OCI-LY3 (cell line): ENCODE results near the gene GABRB3.

ENCODE experiments used
- H2AFZ ChIP-seq: fragments of 200-600, 300-600 bp; shearing (Covaris generic); 2 replicates; pipeline ENCODE4 v1.6.0; 2014; ENCODE audit warnings: antibody characterized with exemption, low read depth, low read length
- H3K27ac ChIP-seq: fragments of 200-600, 300-600 bp; sonication (generic); 2 replicates; pipeline ENCODE4 v1.5.1; 2014; ENCODE audit warnings: mild to moderate bottlenecking, low read length, moderate library complexity, mixed read lengths
- H3K27me3 ChIP-seq: fragments of 200-600, 300-600 bp; sonication (generic); 2 replicates; pipeline ENCODE4 v1.6.1; 2014; ENCODE audit warnings: low read depth, low read length, mixed read lengths
- H3K36me3 ChIP-seq: fragments of 200-600, 300-600 bp; sonication (generic); replicated peaks from 2 replicates; pipeline ENCODE3; 2014; ENCODE audit warnings: low read depth, low read length, mixed read lengths
- H3K4me1 ChIP-seq: fragments of 300-600, 200-600 bp; sonication (generic); 2 replicates; pipeline ENCODE4 v1.6.1; 2014; ENCODE audit warnings: low read length, mixed read lengths
- H3K4me2 ChIP-seq: fragments of 200-600, 300-600 bp; sonication (generic); 2 replicates; pipeline ENCODE4 v1.6.1; 2014; ENCODE audit warnings: low read length, mixed read lengths
- H3K4me3 ChIP-seq: fragments of 300-600, 200-600 bp; sonication (generic); 2 replicates; pipeline ENCODE4 v1.5.1; 2014; ENCODE audit warnings: antibody characterized with exemption, mild to moderate bottlenecking, low read length, moderate library complexity
- H3K79me2 ChIP-seq: fragments of 300-600, 200-600 bp; shearing (Covaris generic); 2 replicates; pipeline ENCODE4 v1.6.1; 2014; ENCODE audit warnings: mild to moderate bottlenecking, low read length, mixed read lengths
- H3K9ac ChIP-seq: fragments of 300-600, 200-600 bp; shearing (Covaris generic); 2 replicates; pipeline ENCODE4 v1.6.0; 2014; ENCODE audit warnings: mild to moderate bottlenecking, low read length, moderate library complexity
- H3K9me3 ChIP-seq: fragments of 200-600, 300-600 bp; shearing (Covaris generic); 2 replicates; pipeline ENCODE4 v1.6.1; 2014; ENCODE audit warnings: low read length, mixed read lengths; ENCODE audit not compliant: insufficient read depth
- H4K20me1 ChIP-seq: fragments of 200-600, 300-600 bp; sonication (generic); 2 replicates; pipeline ENCODE4 v1.6.1; 2016; ENCODE audit warnings: low read length, mixed read lengths; ENCODE audit not compliant: insufficient read depth
- EZH2phosphoT487 ChIP-seq: fragments of 200-600 bp; shearing (Covaris generic); IDR thresholded peaks from 2 replicates; pipeline ENCODE4 v1.6.1; 2018; ENCODE audit warnings: antibody characterized with exemption, mixed run types, low read depth
- TF ChIP-seq, protein P1 (sequence below): fragments of 200-600, 300-600 bp; sonication (generic); IDR thresholded peaks from 2 replicates; pipeline ENCODE4 v1.5.1; 2014; ENCODE audit warnings: antibody characterized with exemption, low read length, low read depth

GABRB3 gene

DNA sequence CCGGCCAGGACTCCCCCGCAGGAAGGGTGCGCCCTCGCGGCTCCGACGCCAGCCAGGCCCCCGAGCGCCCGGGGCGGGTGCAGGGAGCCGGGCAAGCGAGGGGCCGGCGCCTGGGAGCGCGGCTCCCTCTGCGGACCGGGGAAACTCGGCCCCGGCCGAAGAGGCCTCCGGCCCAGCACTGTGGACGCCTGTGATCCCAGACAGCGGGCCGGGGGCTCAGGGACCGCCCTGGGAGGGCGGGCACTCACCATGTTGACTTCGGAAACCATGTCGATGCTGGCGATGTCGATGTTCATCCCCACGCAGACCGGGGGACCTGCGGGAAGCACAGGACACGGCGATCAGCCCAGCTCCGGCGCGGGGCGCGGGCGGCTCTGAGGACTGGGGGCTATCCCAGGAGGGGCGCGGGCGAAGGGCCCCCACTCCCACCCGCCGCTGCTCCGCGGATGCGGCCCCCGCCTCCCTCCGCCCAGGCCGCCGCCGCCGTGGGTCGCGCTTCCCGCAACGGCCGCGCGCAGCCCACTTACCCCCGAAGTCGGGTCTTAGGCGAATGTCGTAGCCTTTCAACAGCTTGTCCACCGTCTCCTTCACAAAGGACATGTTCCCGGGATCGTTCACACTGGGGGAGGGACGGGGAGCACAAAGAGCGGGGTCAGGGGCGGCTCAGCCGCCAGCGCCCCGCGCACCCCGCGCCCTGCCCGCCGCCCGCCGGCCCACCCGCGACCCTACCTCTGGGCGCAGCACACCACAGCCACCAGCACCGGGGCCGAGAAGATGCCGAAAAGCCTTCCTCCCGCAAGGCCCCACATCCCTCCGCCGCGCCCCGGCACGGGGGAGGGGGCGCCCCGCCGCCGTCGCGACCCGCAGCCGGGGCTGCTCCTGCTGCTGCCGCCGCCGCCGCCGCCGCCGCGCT is at the start of gene GABRB3:
Gene GABRB3 (minus strand): TSS at position 913 of the 913 bp plus-strand sequence.
- H3K27me3 ChIP-seq, result no peaks in the 10 kb centered on the region
- no peaks in the 10 kb centered on the region for H3K9me3 ChIP-seq
- TF ChIP-seq, protein P1, sequence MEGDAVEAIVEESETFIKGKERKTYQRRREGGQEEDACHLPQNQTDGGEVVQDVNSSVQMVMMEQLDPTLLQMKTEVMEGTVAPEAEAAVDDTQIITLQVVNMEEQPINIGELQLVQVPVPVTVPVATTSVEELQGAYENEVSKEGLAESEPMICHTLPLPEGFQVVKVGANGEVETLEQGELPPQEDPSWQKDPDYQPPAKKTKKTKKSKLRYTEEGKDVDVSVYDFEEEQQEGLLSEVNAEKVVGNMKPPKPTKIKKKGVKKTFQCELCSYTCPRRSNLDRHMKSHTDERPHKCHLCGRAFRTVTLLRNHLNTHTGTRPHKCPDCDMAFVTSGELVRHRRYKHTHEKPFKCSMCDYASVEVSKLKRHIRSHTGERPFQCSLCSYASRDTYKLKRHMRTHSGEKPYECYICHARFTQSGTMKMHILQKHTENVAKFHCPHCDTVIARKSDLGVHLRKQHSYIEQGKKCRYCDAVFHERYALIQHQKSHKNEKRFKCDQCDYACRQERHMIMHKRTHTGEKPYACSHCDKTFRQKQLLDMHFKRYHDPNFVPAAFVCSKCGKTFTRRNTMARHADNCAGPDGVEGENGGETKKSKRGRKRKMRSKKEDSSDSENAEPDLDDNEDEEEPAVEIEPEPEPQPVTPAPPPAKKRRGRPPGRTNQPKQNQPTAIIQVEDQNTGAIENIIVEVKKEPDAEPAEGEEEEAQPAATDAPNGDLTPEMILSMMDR, result no peak
- TF ChIP-seq EZH2phosphoT487, result no peak
- H3K9ac ChIP-seq, result no peak within 1 kb of the TSS
- no peaks in the 10 kb centered on the region for H4K20me1 ChIP-seq
- H2AFZ ChIP-seq, result no peak within 1 kb of the TSS
- H3K4me1 ChIP-seq, result no peaks in the 10 kb centered on the region
- no peak within 1 kb of the TSS for H3K27ac ChIP-seq
- no peak within 1 kb of the TSS for H3K4me2 ChIP-seq
- no peaks in the 10 kb centered on the region for H3K79me2 ChIP-seq
- no peak within 1 kb of the TSS for H3K4me3 ChIP-seq
- no peaks in the 10 kb centered on the region for H3K36me3 ChIP-seq

DNA sequence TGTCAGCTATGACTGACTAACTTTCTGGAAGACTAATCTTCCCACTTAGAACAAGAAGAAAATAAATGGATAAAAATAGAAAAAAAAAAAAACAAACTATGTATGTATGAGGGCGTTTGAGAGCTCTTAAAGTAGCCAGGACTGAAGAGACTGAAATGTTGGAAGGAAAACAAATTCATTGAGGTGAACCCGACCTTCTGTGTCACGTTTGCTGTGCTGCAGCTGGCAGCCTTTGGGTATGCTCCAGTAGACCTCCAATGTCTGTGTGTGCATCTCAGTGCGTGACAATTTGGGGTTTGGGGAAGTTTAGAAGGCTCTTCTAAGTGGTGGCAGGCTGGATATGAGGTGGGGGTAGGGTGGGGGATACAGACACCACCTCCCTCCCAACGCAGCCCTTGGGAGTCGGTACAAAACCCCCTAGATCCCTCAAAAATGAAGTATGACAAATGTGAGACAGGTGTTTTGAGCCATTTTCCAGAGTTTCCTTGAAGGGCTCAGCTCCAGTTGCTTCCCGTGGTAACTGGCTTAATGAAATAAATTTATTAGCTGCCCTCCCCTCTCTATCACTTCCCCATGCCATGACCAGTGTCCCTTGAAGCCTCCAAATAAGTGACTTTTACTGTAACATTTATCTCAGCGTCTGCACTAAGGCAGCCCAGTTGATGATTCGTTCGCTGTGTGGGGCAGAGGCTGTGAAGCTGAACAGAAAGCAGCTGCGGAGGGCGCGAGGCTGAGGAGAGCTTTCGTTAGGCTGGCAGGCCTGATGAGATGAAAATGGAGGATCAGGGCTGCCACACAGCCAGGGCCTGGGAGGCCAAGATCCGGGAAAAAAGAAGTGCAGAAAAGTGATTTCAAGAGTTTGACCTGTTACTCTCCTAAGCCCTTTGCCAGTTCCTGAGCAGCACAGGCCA is 34.9 kb upstream of the GABRB3 start:
- H3K27ac ChIP-seq, result no peak overlapping the region
- H3K79me2 ChIP-seq, result no peaks in the 10 kb centered on the region
- TF ChIP-seq EZH2phosphoT487, result no peak
- TF ChIP-seq, protein P1, result no peak

DNA sequence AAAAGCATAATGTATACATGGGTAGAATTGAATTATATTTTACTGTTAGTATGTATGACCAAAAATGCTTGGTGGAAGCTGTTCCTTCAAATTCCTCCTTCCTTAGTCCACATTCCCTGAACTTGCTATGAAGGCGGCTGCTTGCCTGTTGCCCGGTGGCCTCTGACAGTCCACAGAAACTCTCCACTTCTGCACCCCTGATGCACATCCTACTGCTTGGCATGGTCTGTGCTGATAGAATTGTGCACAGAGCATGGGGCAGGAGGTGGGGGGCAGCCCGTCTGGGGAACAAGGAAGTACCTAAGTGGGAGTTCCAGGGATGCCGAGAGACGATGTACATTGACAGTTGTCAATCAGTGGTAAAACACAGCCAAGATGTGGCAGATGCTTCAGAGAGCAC is 33.7 kb upstream of the GABRB3 start:
- H3K9me3 ChIP-seq, result no peaks in the 10 kb centered on the region
- H3K9ac ChIP-seq, result no peak overlapping the region
- H3K4me3 ChIP-seq, result no peak overlapping the region
- H2AFZ ChIP-seq, result no peak overlapping the region
- TF ChIP-seq EZH2phosphoT487, result no peak
- TF ChIP-seq, protein P1, result no peak
- H3K27ac ChIP-seq, result no peak overlapping the region
- H4K20me1 ChIP-seq, result no peaks in the 10 kb centered on the region
- H3K4me2 ChIP-seq, result no peak overlapping the region
- H3K79me2 ChIP-seq, result no peaks in the 10 kb centered on the region
- H3K4me1 ChIP-seq, result no peaks in the 10 kb centered on the region
- H3K27me3 ChIP-seq, result no peaks in the 10 kb centered on the region
- no peaks in the 10 kb centered on the region for H3K36me3 ChIP-seq

More for the DNA sequence above, 34.9 kb upstream of the GABRB3 start:
- H3K9me3 ChIP-seq, result no peaks in the 10 kb centered on the region
- no peaks in the 10 kb centered on the region for H3K27me3 ChIP-seq
- H3K4me1 ChIP-seq, result no peaks in the 10 kb centered on the region
- H2AFZ ChIP-seq, result no peak overlapping the region
- H3K36me3 ChIP-seq, result no peaks in the 10 kb centered on the region
- H4K20me1 ChIP-seq, result no peaks in the 10 kb centered on the region
- no peak overlapping the region for H3K4me3 ChIP-seq
- H3K9ac ChIP-seq, result no peak overlapping the region
- H3K4me2 ChIP-seq, result no peak overlapping the region

DNA sequence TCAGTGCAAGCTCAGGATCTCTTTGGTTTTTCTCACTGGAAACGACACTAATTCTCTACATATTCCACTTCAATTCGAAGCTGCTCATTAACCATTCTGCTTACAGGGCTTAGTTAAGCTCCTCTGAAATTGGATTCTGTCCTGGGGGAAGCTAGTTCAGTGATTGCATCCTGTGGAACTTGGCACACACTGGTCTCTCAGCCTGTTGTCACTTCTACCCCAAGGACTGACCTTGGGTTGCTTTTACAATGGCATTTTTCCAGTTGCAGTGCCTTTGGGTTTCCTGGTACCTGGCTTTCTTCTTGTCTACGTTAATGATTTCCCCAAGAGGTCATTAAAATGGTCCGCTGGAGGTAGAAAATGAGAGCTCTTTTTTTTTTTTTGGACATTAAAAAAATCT is 33.3 kb upstream of the GABRB3 start:
- Histone ChIP-seq H2AFZ (no peak overlapping the region), H3K27ac (no peak overlapping the region), H3K27me3 (no peaks in the 10 kb centered on the region), H3K9ac (no peak overlapping the region), H3K4me2 (no peak overlapping the region), H3K4me1 (no peaks in the 10 kb centered on the region), H3K4me3 (no peak overlapping the region), H3K36me3 (no peaks in the 10 kb centered on the region), H4K20me1 (no peaks in the 10 kb centered on the region), H3K9me3 (no peaks in the 10 kb centered on the region), H3K79me2 (no peaks in the 10 kb centered on the region)
- TF ChIP-seq, protein P1, result no peak
- TF ChIP-seq EZH2phosphoT487, result no peak
